GM18907 (cell line): ENCODE results near the gene KCNQ5.
"Not testable (repeated sequence)": the region's sequence is repeated elsewhere in the genome, so short reads cannot be mapped to it uniquely, and the experiment has no call there.

Experiments
- ATAC-seq: cut with Tn5 transposase; IDR thresholded peaks from one replicate; pipeline ENCODE4 v1.9.1; 2021; ENCODE audit warnings: mild to moderate bottlenecking, moderate library complexity; ENCODE audit not compliant: unreplicated experiment

KCNQ5 gene

DNA sequence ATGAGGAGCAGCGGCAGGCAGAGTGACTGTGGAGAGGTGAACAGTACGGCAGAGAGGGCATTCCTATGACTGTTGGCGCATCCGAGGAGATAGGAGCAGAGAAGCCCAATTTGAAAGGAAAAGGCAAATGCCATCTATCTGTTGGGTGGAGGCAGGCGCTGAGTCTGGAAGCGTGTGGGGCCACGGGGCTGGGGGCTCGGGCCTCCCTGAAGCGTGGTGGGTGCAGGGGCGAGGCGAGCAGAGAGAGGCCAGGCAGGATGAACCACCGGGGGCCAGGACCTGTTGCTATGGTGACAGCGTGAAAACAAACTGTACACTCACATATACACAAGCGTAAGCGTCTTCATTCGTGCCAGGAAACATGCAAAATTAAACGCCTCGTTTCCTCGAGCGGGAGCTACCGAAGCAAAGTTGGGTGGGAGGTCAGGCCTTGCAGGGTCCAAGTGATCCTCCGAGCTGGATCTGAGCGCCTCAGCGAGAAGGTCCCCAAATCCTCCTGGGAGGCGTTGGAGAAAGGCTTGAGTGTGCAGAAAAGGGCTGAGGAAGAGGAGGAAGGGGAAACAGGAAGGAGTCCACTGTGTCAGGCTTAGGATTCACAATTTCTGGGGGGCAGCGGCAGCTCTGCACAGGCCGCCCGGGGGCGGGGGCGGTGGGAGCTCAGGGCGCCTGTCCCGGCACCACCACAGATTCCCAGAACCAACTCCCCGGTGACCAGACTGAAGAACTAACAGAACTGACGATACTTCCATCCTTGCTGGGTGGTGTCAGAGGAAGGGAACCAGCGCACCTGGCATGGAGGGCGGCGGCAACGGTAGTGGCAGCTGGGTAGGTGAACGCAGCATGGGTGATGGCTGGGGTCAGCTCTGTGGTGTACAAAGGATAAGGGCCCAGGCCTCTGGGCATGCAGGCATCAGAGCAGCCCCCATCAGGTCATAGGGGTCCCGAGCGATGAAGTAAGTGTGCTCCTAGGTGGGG lies 535.2 kb downstream of the KCNQ5 start:
- ATAC-seq, result no peak

DNA sequence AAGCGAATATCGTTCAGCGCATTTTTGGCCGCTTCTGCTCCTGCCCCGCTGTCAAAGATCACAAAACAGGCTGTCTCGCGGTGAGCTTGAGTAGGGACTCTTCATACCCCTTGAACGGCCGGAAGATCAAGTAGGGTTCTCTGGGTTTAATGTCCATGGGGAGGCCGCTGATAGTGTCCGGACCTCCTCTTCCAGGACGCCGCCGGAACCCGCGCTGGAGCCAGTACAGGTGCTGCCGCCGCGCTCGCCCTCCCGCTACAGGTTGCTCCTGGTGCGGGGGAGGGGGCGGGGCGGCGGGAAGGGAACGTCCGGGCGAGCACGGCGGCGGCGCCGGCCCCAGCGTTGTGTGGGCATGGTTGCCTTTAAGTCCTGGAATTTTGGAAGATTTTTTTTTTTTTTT lies 536.0 kb downstream of the KCNQ5 start:
- ATAC-seq, result no peak

- no peak for ATAC-seq
These were observed 547.2 kb downstream of the KCNQ5 start for GRCh38 chr6:73169111-73169510.

GRCh38 chr6:73169633-73170032 lies 547.8 kb downstream of the KCNQ5 start:
- ATAC-seq, result no peak

- no peak for ATAC-seq
These were observed 552.8 kb downstream of the KCNQ5 start for GRCh38 chr6:73174646-73175045.

GRCh38 chr6:73176057-73176456 lies 554.2 kb downstream of the KCNQ5 start:
- no peak for ATAC-seq

- peak; percentile 63 for ATAC-seq
These were observed 555.5 kb downstream of the KCNQ5 start for GRCh38 chr6:73177221-73177944.

DNA sequence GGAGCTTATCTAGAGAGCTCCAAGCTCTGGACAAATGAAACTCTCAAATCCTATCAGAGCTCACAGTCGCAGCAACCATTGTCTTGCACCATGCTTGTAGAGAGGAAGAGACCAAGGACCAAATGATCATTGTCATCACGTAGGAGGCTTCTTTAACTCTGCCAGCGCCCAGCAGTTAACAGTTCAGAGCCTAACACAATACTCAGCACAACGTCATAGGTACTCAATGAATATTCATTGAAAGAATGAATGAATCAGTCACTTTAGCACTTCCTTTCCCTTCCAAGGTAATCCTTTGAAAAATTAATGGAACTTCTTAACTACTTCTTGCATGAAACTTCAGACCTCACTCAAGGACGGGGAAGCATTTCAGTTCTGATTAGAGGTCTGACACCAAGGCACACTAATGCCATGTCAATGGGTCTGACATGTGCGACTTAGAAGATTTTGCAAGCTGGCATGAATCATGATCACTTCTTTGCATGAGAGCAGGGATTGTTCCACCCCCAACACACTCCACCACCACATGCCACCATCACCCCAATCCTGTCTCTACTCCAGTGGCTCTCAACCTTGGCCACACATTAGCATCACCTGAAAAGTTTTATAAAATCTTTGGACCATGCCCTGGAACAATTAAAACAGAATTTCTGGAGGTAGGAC lies 558.3 kb downstream of the KCNQ5 start:
- ATAC-seq, result no peak

- peak; percentile 92 for ATAC-seq
These were observed 559.1 kb downstream of the KCNQ5 start for GRCh38 chr6:73180763-73181619.

GRCh38 chr6:73182021-73182607 lies 560.2 kb downstream of the KCNQ5 start:
- no peak for ATAC-seq

GRCh38 chr6:73193302-73193701 lies 571.4 kb downstream of the KCNQ5 start:
- not testable (repeated sequence) for ATAC-seq

DNA sequence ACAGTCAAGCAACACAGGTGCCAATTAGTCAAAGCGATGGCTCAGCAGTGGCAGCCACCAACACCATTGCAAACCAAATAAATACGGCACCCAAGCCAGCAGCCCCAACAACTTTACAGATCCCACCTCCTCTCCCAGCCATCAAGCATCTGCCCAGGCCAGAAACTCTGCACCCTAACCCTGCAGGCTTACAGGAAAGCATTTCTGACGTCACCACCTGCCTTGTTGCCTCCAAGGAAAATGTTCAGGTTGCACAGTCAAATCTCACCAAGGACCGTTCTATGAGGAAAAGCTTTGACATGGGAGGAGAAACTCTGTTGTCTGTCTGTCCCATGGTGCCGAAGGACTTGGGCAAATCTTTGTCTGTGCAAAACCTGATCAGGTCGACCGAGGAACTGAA lies 572.9 kb downstream of the KCNQ5 start:
- no peak for ATAC-seq

GRCh38 chr6:73200247-73200646 lies 578.4 kb downstream of the KCNQ5 start:
- ATAC-seq, result no peak

DNA sequence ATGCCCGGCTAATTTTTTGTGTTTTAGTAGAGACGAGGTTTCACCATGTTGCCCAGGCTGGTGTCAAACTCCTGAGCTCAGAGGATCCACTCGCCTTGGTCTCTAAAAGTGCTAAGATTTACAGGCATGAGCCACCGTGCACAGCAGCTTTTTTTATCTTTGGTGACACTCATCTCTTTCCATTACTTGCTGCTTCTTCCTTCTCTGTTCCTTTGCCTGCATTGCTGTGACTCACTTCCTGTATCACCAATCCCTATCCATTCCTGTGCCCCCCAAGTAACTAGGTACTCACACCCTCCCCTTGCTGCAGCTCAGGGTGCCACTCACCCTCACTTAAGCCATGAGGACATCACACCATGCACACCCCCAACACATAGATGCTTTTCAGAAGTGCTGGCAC lies 578.9 kb downstream of the KCNQ5 start:
- ATAC-seq, result no peak

GRCh38 chr6:73203098-73203497 lies 581.2 kb downstream of the KCNQ5 start:
- ATAC-seq, result no peak

DNA sequence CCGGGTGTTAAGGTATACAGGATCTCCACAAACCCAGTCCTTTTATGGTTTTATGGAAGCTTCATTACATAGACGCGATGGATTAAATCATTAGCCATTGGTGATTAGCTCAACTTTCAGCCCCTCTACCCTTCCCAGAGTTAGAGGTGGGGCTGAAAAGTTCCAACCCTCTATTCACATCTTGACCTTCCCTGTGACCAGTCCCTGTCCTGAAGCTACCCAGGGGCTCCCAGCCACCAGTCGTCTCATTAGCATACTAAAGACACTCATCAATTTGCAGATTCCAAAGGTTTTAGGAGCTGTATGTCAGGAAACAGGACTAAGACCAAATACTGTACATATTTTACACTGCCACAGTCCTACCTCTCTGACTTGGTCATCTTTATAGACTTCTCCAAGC lies 582.4 kb downstream of the KCNQ5 start:
- ATAC-seq, result no peak

DNA sequence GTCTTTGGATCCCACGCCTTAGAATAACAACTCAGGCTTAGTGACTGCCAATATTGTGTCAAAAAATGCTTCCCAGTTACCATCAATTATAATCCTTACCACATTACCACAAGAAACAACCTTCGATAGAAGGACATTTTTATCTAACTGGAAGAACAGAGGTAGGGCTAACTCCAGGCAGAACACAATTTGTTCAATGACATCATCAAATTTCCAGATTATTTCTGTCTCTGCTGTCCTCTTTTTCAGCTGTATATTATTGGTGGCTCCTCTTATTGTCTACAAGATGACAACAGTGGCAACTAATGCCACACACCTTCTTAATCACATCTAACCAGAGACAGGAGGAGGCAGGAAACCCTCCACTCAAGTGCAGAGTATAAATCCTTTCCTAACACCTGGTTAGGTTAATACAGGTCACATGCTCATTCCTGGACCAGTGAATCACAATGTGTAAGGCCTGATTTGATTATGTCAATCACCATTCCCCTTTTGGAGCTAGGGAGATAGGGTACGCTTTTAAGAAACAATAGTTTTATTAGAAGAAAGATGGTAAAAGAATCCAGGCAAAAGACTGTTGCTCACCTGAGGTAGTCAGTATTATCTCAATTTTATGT lies 585.5 kb downstream of the KCNQ5 start:
- no peak for ATAC-seq

GRCh38 chr6:73209117-73209516 lies 587.3 kb downstream of the KCNQ5 start:
- no peak for ATAC-seq

DNA sequence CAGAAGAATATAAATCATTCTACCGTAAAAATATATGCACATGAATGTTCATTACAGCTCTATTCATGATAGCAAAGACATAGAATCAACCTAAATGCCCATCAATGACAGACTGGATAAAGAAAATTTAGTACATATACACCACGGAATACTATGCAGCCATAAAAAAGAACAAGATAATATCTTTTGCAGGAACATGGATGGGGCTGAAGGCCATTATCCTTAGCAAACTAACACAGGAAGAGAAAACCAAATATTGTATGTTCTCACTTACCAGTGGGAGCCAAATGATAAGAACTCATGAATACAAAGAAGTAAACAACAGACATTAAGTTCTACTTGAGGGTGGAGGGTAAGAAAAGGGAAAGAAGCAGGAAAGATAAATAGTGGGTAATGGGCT lies 595.0 kb downstream of the KCNQ5 start:
- no peak for ATAC-seq

DNA sequence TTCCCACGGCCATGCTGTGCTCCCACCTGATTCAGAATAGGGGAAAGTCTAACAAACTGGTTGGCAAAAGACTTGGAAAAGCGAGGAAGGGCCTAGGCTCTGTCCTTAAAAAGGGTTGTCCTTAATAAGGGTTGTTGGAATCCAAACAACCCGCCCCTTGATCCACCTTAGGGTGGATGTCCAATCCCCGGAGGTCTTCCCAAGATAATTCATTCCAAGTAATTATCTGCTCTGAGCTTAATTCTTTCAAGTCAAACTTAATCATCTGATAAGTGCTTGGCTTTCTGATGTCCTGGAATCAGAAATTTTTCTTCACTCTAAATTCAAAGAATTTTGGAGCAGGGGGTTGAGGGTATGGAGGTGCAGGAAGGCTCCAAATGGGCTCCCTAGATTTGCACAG lies 603.5 kb downstream of the KCNQ5 start, which contains the start of gene KHDC1L:
TSS of gene KHDC1L (minus strand) at position 101 of the 400 bp plus-strand sequence. CDS start at position 13, 88 bp downstream.
- ATAC-seq, result no peak
